ENCODE results near the gene TMEM270. TPM values are rescaled to one million over a fixed set of nuclear protein-coding genes. Genes with fewer than 3 reads are reported as not detected.
"Not testable (repeated sequence)": the region's sequence is repeated elsewhere in the genome, so short reads cannot be mapped to it uniquely, and the experiment has no call there.

The TMEM270 gene
- total and polyA plus RNA-seq, 2 donors (not counting 1 experiment from before 2014, with no cell fraction given) = not detected

DNA sequence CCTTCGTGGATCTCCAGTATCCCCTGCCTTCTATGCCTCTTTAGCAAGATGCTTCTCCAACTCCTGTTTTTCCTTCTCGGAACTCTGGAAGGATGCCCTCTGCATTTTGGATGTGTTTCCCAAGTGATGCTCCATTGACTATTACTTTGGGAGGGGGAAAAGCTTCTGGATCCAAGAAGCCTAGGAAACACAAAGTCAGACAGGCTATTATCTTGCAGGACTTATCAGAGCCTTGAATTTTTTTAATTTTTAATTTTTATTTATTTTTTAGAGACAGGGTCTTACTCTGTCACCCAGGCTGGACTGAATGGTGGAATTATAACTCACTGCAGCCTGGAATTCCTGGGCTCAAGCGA is 21.1 kb downstream of the TMEM270 start:
- H2AFZ ChIP-seq (ENCODE audit: insufficient read depth, low read depth, low read length, poor library complexity, severe bottlenecking) = no peak overlapping the region
- H3K27ac ChIP-seq (ENCODE audit: low read length in 2 of 2) = no peak overlapping the region
- no peaks in the 10 kb centered on the region for H3K79me2 ChIP-seq (ENCODE audit: control insufficient read depth, insufficient read depth, low read length)
- H3K9ac ChIP-seq (ENCODE audit: low read length) = no peak overlapping the region
- H3K4me2 ChIP-seq (replicated peaks; ENCODE audit: low read depth, low read length, poor library complexity, severe bottlenecking) = no peak overlapping the region
- CTCF ChIA-PET = no interaction called here
- H3K4me1 Mint-ChIP-seq = no peaks in the 10 kb centered on the region
- H3K27me3 ChIP-seq (replicated peaks in 1 of 4; ENCODE audit: control extremely low read depth in 1 of 4, control insufficient read depth in 3 of 4, insufficient read depth in 4 of 4, low read length in 3 of 4) = peaks cover 0 to 27% (median 3%) of the 10 kb centered on the region in 4 experiments
- intact Hi-C loops (cut with micrococcal nuclease) = no loop called here
- H3K4me1 ChIP-seq (ENCODE audit: control insufficient read depth in 2 of 2, insufficient read depth in 2 of 2, low read length in 2 of 2) = no peaks in the 10 kb centered on the region
- TF ChIP-seq, protein P1, sequence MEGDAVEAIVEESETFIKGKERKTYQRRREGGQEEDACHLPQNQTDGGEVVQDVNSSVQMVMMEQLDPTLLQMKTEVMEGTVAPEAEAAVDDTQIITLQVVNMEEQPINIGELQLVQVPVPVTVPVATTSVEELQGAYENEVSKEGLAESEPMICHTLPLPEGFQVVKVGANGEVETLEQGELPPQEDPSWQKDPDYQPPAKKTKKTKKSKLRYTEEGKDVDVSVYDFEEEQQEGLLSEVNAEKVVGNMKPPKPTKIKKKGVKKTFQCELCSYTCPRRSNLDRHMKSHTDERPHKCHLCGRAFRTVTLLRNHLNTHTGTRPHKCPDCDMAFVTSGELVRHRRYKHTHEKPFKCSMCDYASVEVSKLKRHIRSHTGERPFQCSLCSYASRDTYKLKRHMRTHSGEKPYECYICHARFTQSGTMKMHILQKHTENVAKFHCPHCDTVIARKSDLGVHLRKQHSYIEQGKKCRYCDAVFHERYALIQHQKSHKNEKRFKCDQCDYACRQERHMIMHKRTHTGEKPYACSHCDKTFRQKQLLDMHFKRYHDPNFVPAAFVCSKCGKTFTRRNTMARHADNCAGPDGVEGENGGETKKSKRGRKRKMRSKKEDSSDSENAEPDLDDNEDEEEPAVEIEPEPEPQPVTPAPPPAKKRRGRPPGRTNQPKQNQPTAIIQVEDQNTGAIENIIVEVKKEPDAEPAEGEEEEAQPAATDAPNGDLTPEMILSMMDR (IDR thresholded peaks at IDR 0.05) = no peak
- TF ChIP-seq EZH2 (IDR thresholded peaks at IDR 0.05; ENCODE audit: borderline replicate concordance, insufficient read depth, low read depth, low read length, poor library complexity, severe bottlenecking) = no peak
- no peak for DNase-seq
- H3K9me3 Mint-ChIP-seq (ENCODE audit: insufficient read depth) = no peaks in the 10 kb centered on the region
- ATAC-seq (ENCODE audit: low read depth) = no peak
- peaks cover 28% of the 10 kb centered on the region for H3K27me3 Mint-ChIP-seq
- WGBS (ENCODE audit: insufficient coverage) = 100% methylated on average over 1 of the region's 3 CpGs
- H3K4me3 ChIP-seq (ENCODE audit: control extremely low read depth in 1 of 5, extremely low read depth in 1 of 5, insufficient read depth in 1 of 5, low read depth in 2 of 5, low read length in 4 of 5) = no peak overlapping the region
- no peaks in the 10 kb centered on the region for H4K20me1 ChIP-seq (ENCODE audit: control insufficient read depth, insufficient read depth, low read length, poor library complexity, severe bottlenecking)
- no peak overlapping the region for H3K4me3 Mint-ChIP-seq
- POLR2A ChIA-PET = interaction anchor here (0.6 kb wide), 1 partner anchor 396 kb away, joined by 6 read pairs; no protein-coding TSS in a partner anchor
- H3K27ac Mint-ChIP-seq = no peak overlapping the region
- H3K36me3 ChIP-seq (replicated peaks in 1 of 2; ENCODE audit: control extremely low read depth in 1 of 2, control insufficient read depth in 1 of 2, extremely low read depth in 1 of 2, insufficient read depth in 2 of 2, low read length in 1 of 2) = no peaks in the 10 kb centered on the region
- H3K9me3 ChIP-seq (ENCODE audit: control extremely low read depth in 1 of 3, control insufficient read depth in 2 of 3, insufficient read depth in 1 of 3, low read length in 2 of 3) = no peaks in the 10 kb centered on the region

GRCh38 chr7:73884867-73885422 is 24.0 kb downstream of the TMEM270 start:
- H3K27ac ChIP-seq (ENCODE audit: low read length in 2 of 2); H3K9me3 Mint-ChIP-seq (ENCODE audit: insufficient read depth); H3K36me3 ChIP-seq (replicated peaks in 1 of 2; ENCODE audit: control extremely low read depth in 1 of 2, control insufficient read depth in 1 of 2, extremely low read depth in 1 of 2, insufficient read depth in 2 of 2, low read length in 1 of 2); H3K4me3 Mint-ChIP-seq; H3K79me2 ChIP-seq (ENCODE audit: control insufficient read depth, insufficient read depth, low read length); H3K9me3 ChIP-seq (ENCODE audit: control extremely low read depth in 1 of 3, control insufficient read depth in 2 of 3, insufficient read depth in 1 of 3, low read length in 2 of 3); CTCF ChIA-PET; ATAC-seq (ENCODE audit: low read depth); H3K4me1 ChIP-seq (ENCODE audit: control insufficient read depth in 2 of 2, insufficient read depth in 2 of 2, low read length in 2 of 2); H3K4me2 ChIP-seq (replicated peaks; ENCODE audit: low read depth, low read length, poor library complexity, severe bottlenecking); H2AFZ ChIP-seq (ENCODE audit: insufficient read depth, low read depth, low read length, poor library complexity, severe bottlenecking); POLR2A ChIA-PET; H3K27ac Mint-ChIP-seq; DNase-seq; H3K9ac ChIP-seq (ENCODE audit: low read length); intact Hi-C loops (cut with micrococcal nuclease); H3K4me1 Mint-ChIP-seq; H3K4me3 ChIP-seq (ENCODE audit: control extremely low read depth in 1 of 5, extremely low read depth in 1 of 5, insufficient read depth in 1 of 5, low read depth in 2 of 5, low read length in 4 of 5); H4K20me1 ChIP-seq (ENCODE audit: control insufficient read depth, insufficient read depth, low read length, poor library complexity, severe bottlenecking): not testable (repeated sequence)
- H3K27me3 Mint-ChIP-seq = peaks cover 39% of the 10 kb centered on the region
- WGBS (ENCODE audit: insufficient coverage) = 97% methylated on average over 3 of the region's 3 CpGs
- H3K27me3 ChIP-seq (replicated peaks in 1 of 4; ENCODE audit: control extremely low read depth in 1 of 4, control insufficient read depth in 3 of 4, insufficient read depth in 4 of 4, low read length in 3 of 4) = peaks cover 0 to 30% (median 4%) of the 10 kb centered on the region in 4 experiments

All from B cell (primary cell).